Endodermal cell (in vitro differentiated cells): Measurements from ENCODE around the gene COL6A1. TPM values are rescaled to one million over a fixed set of nuclear protein-coding genes. Genes with fewer than 3 reads are reported as not detected.

Source experiments
- DNase-seq: peaks from one replicate; pipeline ENCODE4 v3.0.0-alpha.2; 2017
- H3K27ac ChIP-seq: 2 replicates; pipeline ENCODE4 v1.5.1; 2013; ENCODE audit warnings: mild to moderate bottlenecking, low read depth, low read length, moderate library complexity
- H3K27me3 ChIP-seq: 2 replicates; pipeline ENCODE4 v1.6.1; 2013; ENCODE audit warnings: mild to moderate bottlenecking, low read length, moderate library complexity; ENCODE audit not compliant: insufficient read depth, control insufficient read depth, poor library complexity, severe bottlenecking
- H3K36me3 ChIP-seq: 2 replicates; pipeline ENCODE4 v1.7.0; 2013; ENCODE audit warnings: mild to moderate bottlenecking, low read length, moderate library complexity; ENCODE audit not compliant: control insufficient read depth, insufficient read depth
- H3K4me1 ChIP-seq: one replicate; pipeline ENCODE4 v1.7.0; 2013; ENCODE audit warnings: low read length; ENCODE audit not compliant: control insufficient read depth, insufficient read depth
- H3K4me3 ChIP-seq: 2 replicates; pipeline ENCODE4 v1.5.1; 2013; ENCODE audit warnings: mild to moderate bottlenecking, low read length, moderate library complexity
- H3K9ac ChIP-seq: 2 replicates; pipeline ENCODE4 v1.6.1; 2013; ENCODE audit warnings: mild to moderate bottlenecking, low read length, moderate library complexity; ENCODE audit not compliant: poor library complexity, severe bottlenecking; ENCODE audit errors: extremely low read depth
- H3K9me3 ChIP-seq: 2 replicates; pipeline ENCODE4 v1.6.1; 2013; ENCODE audit warnings: mild to moderate bottlenecking, low read length, moderate library complexity; ENCODE audit not compliant: control insufficient read depth
- H3K27ac Mint-ChIP-seq: 2 replicates; pipeline ENCODE4 v1.8.0; 2020; ENCODE audit warnings: mixed read lengths
- H3K27me3 Mint-ChIP-seq: 2 replicates; pipeline ENCODE4 v1.8.0; 2021; ENCODE audit warnings: mild to moderate bottlenecking, mixed read lengths; ENCODE audit not compliant: insufficient read depth
- H3K36me3 Mint-ChIP-seq: 2 replicates; pipeline ENCODE4 v1.8.0; 2020; ENCODE audit warnings: low read depth, mixed read lengths
- H3K4me1 Mint-ChIP-seq: 2 replicates; pipeline ENCODE4 v1.8.0; 2020; ENCODE audit warnings: mixed read lengths
- H3K4me3 Mint-ChIP-seq: 2 replicates; pipeline ENCODE4 v1.8.0; 2020; ENCODE audit warnings: mild to moderate bottlenecking, moderate library complexity, mixed read lengths
- H3K9me3 Mint-ChIP-seq: 2 replicates; pipeline ENCODE4 v1.8.0; 2020; ENCODE audit warnings: mild to moderate bottlenecking, mixed read lengths
- CTCF ChIP-seq: fragments of 200-600 bp; sonication (generic); conservative IDR thresholded peaks from 2 replicates; pipeline ENCODE4 v1.5.0; 2021; ENCODE audit warnings: antibody characterized with exemption, mild to moderate bottlenecking
- WGBS, 2 experiments: methylation state at CpG; one replicate each; pipeline versions ENCODE4 v1.1.5 to v1.1.7; 2013; ENCODE audit warnings: missing lambda C conversion rate in 2 of 2, mixed read lengths in 1 of 2; ENCODE audit not compliant: insufficient coverage in 1 of 2, insufficient read length in 1 of 2; 5-methylcytosine and 5-hydroxymethylcytosine counted together
- total RNA-seq, 2 donors: library from RNA; stranded (reverse); fragmentation: NEBNext Ultra II Directional in 1 of 2; extraction: Animal tissue kit (Norgen Biotek cat#: 25700) in 1 of 2; gene quantifications; 2 replicates in 1 of 2; 3 replicates in 1 of 2; pipeline ENCODE4 v1.2.1, GENCODE V29; 2021

Gene COL6A1
- total RNA-seq, 2 donors from 2014 or later, result 232 to 407 TPM

- no peak overlapping the region for H3K9ac ChIP-seq
- Mint-ChIP-seq H3K36me3 (no peaks in the 10 kb centered on the region), H3K4me3 (no peak overlapping the region), H3K27me3 (no peaks in the 10 kb centered on the region), H3K4me1 (peaks cover 9% of the 10 kb centered on the region), H3K9me3 (no peaks in the 10 kb centered on the region), H3K27ac (no peak overlapping the region)
- no peaks in the 10 kb centered on the region for H3K27me3 ChIP-seq
- H3K36me3 ChIP-seq, result no peaks in the 10 kb centered on the region
- no peak for DNase-seq
- H3K4me1 ChIP-seq, result no peaks in the 10 kb centered on the region
- H3K9me3 ChIP-seq, result no peaks in the 10 kb centered on the region
- H3K4me3 ChIP-seq, result no peak overlapping the region
- TF ChIP-seq CTCF, result no peak
- H3K27ac ChIP-seq, result no peak overlapping the region
- WGBS, 2 experiments, result 93 to 95% methylated on average over 15 to 16 of the region's 16 CpGs
Measured at GRCh38 chr21:45947296-45947695, 34.3 kb upstream of the COL6A1 start.

- no peak overlapping the region for H3K4me3 Mint-ChIP-seq
Measured at GRCh38 chr21:45947716-45948255, 33.8 kb upstream of the COL6A1 start.

GRCh38 chr21:45948576-45949141 is 32.9 kb upstream of the COL6A1 start:
- H3K27ac Mint-ChIP-seq, result no peak overlapping the region
- Histone ChIP-seq H3K36me3 (no peaks in the 10 kb centered on the region), H3K4me3 (no peak overlapping the region), H3K4me1 (no peaks in the 10 kb centered on the region), H3K9me3 (no peaks in the 10 kb centered on the region), H3K27ac (no peak overlapping the region), H3K27me3 (no peaks in the 10 kb centered on the region), H3K9ac (no peak overlapping the region)
- H3K27me3 Mint-ChIP-seq, result no peaks in the 10 kb centered on the region
- TF ChIP-seq CTCF, result no peak
- no peaks in the 10 kb centered on the region for H3K36me3 Mint-ChIP-seq
- H3K9me3 Mint-ChIP-seq, result no peaks in the 10 kb centered on the region
- H3K4me1 Mint-ChIP-seq, result peaks cover 9% of the 10 kb centered on the region
- DNase-seq, result no peak
- no peak overlapping the region for H3K4me3 Mint-ChIP-seq
- 82 to 86% methylated on average over 17 to 29 of the region's 29 CpGs for WGBS, 2 experiments

More at GRCh38 chr21:45947716-45948255, 33.8 kb upstream of the COL6A1 start:
- Mint-ChIP-seq H3K9me3 (no peaks in the 10 kb centered on the region), H3K27me3 (no peaks in the 10 kb centered on the region), H3K4me1 (peaks cover 9% of the 10 kb centered on the region), H3K36me3 (no peaks in the 10 kb centered on the region), H3K27ac (no peak overlapping the region)
- Histone ChIP-seq H3K9me3 (no peaks in the 10 kb centered on the region), H3K9ac (no peak overlapping the region), H3K4me1 (no peaks in the 10 kb centered on the region), H3K27ac (no peak overlapping the region), H3K36me3 (no peaks in the 10 kb centered on the region), H3K4me3 (no peak overlapping the region), H3K27me3 (no peaks in the 10 kb centered on the region)
- 89 to 95% methylated on average over 3 to 16 of the region's 16 CpGs for WGBS, 2 experiments
- no peak for DNase-seq
- TF ChIP-seq CTCF, result no peak
